ENCODE measurements around the gene LGALS3BP. TPM values are rescaled to one million over a fixed set of nuclear protein-coding genes. Genes with fewer than 3 reads are reported as not detected.

LGALS3BP gene
- total and polyA plus RNA-seq, 2 experiments from 2014 or later = 15.1 to 36.5 TPM

DNA sequence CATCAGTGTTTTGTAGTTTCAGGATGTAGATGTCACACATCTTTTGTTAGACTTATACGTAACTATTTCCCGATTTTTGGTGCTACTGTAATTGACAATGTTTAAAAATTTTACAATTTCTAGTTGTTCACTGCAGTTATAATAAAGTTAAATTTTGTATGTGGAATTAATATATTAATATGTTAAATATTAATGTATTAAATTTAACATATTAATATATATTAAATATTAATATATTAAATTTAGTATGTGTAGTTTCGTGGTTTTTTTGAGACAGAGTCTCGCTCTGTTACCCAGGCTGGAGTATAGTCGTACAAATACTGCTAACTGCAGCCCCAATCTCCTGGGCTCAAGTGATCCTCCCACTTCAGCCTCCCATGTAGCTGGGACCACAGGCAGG, 5.7 kb upstream of the LGALS3BP start:
- no peaks in the 10 kb centered on the region for H3F3A ChIP-seq (replicated peaks; ENCODE audit: low read depth)
- no peak overlapping the region for H3K27ac ChIP-seq (ENCODE audit: low read depth)
- H4K20me1 ChIP-seq (replicated peaks; ENCODE audit: insufficient read depth) = no peaks in the 10 kb centered on the region
- H3K4me3 ChIP-seq = no peak overlapping the region
- peaks cover 14% of the 10 kb centered on the region for H3K4me1 Mint-ChIP-seq
- no peak overlapping the region for H3K4me2 ChIP-seq
- no peaks in the 10 kb centered on the region for H3K9me2 ChIP-seq (ENCODE audit: insufficient read depth)
- 0 out of 2 replicates have a peak, but pooled peaks cover 3% of the 10 kb centered on the region for H3K36me3 ChIP-seq (ENCODE audit: insufficient read depth)
- DNase-seq (ENCODE audit: low spot score) (no peak), ATAC-seq (no peak)
- no peaks in the 10 kb centered on the region for H3K27me3 ChIP-seq (ENCODE audit: insufficient read depth)
- peaks cover 10% of the 10 kb centered on the region for H3K4me1 ChIP-seq (ENCODE audit: insufficient read depth)
- TF ChIP-seq NANOG (IDR thresholded peaks at IDR 0.05; ENCODE audit: borderline replicate concordance) (no peak), ZNF331 (CRISPR knock-in tag; IDR thresholded peaks at IDR 0.05; ENCODE audit: low read depth) (no peak), EZH2 (IDR thresholded peaks at IDR 0.05; ENCODE audit: low read depth, unreplicated experiment) (no peak), ZNF114 (CRISPR knock-in tag; IDR thresholded peaks at IDR 0.05) (no peak), POLR2AphosphoS5 (IDR thresholded peaks at IDR 0.05; ENCODE audit: low read depth) (no peak), EZH2phosphoT487 (IDR thresholded peaks at IDR 0.05; ENCODE audit: unreplicated experiment) (no peak), STAT1 (IDR thresholded peaks at IDR 0.05; ENCODE audit: unreplicated experiment) (no peak), CREB1 (CRISPR knock-in tag; IDR thresholded peaks at IDR 0.05; ENCODE audit: low read depth) (no peak), JUNB (IDR thresholded peaks at IDR 0.05; ENCODE audit: unreplicated experiment) (no peak)
- TF ChIP-seq, protein P1, sequence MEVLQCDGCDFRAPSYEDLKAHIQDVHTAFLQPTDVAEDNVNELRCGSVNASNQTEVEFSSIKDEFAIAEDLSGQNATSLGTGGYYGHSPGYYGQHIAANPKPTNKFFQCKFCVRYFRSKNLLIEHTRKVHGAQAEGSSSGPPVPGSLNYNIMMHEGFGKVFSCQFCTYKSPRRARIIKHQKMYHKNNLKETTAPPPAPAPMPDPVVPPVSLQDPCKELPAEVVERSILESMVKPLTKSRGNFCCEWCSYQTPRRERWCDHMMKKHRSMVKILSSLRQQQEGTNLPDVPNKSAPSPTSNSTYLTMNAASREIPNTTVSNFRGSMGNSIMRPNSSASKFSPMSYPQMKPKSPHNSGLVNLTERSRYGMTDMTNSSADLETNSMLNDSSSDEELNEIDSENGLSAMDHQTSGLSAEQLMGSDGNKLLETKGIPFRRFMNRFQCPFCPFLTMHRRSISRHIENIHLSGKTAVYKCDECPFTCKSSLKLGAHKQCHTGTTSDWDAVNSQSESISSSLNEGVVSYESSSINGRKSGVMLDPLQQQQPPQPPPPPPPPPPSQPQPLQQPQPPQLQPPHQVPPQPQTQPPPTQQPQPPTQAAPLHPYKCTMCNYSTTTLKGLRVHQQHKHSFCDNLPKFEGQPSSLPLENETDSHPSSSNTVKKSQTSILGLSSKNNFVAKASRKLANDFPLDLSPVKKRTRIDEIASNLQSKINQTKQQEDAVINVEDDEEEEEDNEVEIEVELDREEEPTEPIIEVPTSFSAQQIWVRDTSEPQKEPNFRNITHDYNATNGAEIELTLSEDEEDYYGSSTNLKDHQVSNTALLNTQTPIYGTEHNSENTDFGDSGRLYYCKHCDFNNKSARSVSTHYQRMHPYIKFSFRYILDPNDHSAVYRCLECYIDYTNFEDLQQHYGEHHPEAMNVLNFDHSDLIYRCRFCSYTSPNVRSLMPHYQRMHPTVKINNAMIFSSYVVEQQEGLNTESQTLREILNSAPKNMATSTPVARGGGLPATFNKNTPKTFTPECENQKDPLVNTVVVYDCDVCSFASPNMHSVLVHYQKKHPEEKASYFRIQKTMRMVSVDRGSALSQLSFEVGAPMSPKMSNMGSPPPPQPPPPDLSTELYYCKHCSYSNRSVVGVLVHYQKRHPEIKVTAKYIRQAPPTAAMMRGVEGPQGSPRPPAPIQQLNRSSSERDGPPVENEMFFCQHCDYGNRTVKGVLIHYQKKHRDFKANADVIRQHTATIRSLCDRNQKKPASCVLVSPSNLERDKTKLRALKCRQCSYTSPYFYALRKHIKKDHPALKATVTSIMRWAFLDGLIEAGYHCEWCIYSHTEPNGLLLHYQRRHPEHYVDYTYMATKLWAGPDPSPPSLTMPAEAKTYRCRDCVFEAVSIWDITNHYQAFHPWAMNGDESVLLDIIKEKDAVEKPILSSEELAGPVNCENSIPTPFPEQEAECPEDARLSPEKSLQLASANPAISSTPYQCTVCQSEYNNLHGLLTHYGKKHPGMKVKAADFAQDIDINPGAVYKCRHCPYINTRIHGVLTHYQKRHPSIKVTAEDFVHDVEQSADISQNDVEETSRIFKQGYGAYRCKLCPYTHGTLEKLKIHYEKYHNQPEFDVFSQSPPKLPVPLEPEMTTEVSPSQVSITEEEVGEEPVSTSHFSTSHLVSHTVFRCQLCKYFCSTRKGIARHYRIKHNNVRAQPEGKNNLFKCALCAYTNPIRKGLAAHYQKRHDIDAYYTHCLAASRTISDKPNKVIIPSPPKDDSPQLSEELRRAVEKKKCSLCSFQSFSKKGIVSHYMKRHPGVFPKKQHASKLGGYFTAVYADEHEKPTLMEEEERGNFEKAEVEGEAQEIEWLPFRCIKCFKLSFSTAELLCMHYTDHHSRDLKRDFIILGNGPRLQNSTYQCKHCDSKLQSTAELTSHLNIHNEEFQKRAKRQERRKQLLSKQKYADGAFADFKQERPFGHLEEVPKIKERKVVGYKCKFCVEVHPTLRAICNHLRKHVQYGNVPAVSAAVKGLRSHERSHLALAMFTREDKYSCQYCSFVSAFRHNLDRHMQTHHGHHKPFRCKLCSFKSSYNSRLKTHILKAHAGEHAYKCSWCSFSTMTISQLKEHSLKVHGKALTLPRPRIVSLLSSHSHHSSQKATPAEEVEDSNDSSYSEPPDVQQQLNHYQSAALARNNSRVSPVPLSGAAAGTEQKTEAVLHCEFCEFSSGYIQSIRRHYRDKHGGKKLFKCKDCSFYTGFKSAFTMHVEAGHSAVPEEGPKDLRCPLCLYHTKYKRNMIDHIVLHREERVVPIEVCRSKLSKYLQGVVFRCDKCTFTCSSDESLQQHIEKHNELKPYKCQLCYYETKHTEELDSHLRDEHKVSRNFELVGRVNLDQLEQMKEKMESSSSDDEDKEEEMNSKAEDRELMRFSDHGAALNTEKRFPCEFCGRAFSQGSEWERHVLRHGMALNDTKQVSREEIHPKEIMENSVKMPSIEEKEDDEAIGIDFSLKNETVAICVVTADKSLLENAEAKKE (CRISPR knock-in tag; IDR thresholded peaks at IDR 0.05) = no peak
- TF ChIP-seq, protein P2, sequence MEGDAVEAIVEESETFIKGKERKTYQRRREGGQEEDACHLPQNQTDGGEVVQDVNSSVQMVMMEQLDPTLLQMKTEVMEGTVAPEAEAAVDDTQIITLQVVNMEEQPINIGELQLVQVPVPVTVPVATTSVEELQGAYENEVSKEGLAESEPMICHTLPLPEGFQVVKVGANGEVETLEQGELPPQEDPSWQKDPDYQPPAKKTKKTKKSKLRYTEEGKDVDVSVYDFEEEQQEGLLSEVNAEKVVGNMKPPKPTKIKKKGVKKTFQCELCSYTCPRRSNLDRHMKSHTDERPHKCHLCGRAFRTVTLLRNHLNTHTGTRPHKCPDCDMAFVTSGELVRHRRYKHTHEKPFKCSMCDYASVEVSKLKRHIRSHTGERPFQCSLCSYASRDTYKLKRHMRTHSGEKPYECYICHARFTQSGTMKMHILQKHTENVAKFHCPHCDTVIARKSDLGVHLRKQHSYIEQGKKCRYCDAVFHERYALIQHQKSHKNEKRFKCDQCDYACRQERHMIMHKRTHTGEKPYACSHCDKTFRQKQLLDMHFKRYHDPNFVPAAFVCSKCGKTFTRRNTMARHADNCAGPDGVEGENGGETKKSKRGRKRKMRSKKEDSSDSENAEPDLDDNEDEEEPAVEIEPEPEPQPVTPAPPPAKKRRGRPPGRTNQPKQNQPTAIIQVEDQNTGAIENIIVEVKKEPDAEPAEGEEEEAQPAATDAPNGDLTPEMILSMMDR (conservative IDR thresholded peaks at IDR 0.05; ENCODE audit: low read depth in 2 of 2) = no peak
- TF ChIP-seq, protein P3, sequence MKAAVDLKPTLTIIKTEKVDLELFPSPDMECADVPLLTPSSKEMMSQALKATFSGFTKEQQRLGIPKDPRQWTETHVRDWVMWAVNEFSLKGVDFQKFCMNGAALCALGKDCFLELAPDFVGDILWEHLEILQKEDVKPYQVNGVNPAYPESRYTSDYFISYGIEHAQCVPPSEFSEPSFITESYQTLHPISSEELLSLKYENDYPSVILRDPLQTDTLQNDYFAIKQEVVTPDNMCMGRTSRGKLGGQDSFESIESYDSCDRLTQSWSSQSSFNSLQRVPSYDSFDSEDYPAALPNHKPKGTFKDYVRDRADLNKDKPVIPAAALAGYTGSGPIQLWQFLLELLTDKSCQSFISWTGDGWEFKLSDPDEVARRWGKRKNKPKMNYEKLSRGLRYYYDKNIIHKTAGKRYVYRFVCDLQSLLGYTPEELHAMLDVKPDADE (IDR thresholded peaks at IDR 0.05) = no peak
- TF ChIP-seq, protein P4, sequence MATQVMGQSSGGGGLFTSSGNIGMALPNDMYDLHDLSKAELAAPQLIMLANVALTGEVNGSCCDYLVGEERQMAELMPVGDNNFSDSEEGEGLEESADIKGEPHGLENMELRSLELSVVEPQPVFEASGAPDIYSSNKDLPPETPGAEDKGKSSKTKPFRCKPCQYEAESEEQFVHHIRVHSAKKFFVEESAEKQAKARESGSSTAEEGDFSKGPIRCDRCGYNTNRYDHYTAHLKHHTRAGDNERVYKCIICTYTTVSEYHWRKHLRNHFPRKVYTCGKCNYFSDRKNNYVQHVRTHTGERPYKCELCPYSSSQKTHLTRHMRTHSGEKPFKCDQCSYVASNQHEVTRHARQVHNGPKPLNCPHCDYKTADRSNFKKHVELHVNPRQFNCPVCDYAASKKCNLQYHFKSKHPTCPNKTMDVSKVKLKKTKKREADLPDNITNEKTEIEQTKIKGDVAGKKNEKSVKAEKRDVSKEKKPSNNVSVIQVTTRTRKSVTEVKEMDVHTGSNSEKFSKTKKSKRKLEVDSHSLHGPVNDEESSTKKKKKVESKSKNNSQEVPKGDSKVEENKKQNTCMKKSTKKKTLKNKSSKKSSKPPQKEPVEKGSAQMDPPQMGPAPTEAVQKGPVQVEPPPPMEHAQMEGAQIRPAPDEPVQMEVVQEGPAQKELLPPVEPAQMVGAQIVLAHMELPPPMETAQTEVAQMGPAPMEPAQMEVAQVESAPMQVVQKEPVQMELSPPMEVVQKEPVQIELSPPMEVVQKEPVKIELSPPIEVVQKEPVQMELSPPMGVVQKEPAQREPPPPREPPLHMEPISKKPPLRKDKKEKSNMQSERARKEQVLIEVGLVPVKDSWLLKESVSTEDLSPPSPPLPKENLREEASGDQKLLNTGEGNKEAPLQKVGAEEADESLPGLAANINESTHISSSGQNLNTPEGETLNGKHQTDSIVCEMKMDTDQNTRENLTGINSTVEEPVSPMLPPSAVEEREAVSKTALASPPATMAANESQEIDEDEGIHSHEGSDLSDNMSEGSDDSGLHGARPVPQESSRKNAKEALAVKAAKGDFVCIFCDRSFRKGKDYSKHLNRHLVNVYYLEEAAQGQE (IDR thresholded peaks at IDR 0.05; ENCODE audit: unreplicated experiment) = no peak
- H3K36me3 Mint-ChIP-seq (ENCODE audit: low read depth) = peaks cover 4% of the 10 kb centered on the region; the same call in 2 of the 3 replicates
- no peaks in the 10 kb centered on the region for H3K9me3 Mint-ChIP-seq
- no peaks in the 10 kb centered on the region for H3K79me2 ChIP-seq (replicated peaks; ENCODE audit: insufficient read depth)
- no peak overlapping the region for H3K4me3 Mint-ChIP-seq
- peaks cover 10% of the 10 kb centered on the region for H3K27me3 Mint-ChIP-seq (ENCODE audit: insufficient read depth, low read depth, poor library complexity)
- H2AFZ ChIP-seq = no peak overlapping the region
- H3K27ac Mint-ChIP-seq = no peak overlapping the region

Measured in GM23338 (cell line).